HG03520 (cell line): ENCODE measurements around the gene SPIRE1.
A peak's percentile ranks its signal among the peaks of the same experiment; 100 is the strongest.

Source experiments
- ATAC-seq: cut with Tn5 transposase; IDR thresholded peaks from one replicate; pipeline ENCODE4 v1.9.1; 2021; ENCODE audit warnings: mild to moderate bottlenecking, moderate library complexity; ENCODE audit not compliant: unreplicated experiment

The SPIRE1 gene

DNA sequence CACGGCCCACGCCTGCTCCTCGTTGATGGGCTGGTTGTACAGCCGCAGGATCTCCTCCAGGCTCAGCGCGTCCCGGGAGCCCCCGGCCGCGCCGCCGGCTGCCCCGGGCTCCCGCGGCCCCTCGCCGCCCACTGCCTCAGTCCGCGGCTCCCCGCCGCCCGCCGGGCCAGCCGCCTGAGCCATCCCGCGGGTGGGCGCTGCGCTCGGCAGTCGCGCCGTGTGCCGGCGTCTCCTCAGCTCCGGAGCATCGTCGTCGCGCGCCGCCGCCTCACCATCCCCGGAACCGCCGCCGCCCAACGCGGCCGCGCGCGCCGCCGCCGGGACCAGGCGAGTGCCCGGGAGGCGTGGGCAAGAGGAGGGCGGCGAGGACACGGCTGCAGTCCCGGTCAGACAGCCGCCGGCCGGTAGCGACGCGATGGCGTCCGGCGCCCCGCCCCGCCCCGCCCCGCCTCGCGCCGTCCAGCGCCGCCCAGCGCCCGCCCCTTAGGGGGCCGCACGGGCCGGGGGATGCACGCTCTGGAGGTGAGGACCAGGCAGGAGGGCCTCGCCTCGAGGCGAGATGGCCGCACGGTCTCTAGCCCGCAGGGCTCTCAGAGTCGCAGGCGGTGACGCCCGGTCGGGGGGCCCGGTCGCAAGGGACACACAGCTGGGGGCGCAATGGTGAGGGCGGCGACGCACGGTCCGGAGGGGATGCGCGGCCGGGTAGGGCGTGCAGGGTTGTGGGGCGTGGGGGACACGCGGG lies at the start of gene SPIRE1:
Gene SPIRE1, minus strand, starts transcription at position 424 of the 742 bp plus-strand sequence. Its CDS starts 241 bp downstream, at position 183.
- peak; percentile 55 for ATAC-seq

GRCh38 chr18:12703664-12704063 lies 45.8 kb upstream of the SPIRE1 start:
- ATAC-seq = no peak

DNA sequence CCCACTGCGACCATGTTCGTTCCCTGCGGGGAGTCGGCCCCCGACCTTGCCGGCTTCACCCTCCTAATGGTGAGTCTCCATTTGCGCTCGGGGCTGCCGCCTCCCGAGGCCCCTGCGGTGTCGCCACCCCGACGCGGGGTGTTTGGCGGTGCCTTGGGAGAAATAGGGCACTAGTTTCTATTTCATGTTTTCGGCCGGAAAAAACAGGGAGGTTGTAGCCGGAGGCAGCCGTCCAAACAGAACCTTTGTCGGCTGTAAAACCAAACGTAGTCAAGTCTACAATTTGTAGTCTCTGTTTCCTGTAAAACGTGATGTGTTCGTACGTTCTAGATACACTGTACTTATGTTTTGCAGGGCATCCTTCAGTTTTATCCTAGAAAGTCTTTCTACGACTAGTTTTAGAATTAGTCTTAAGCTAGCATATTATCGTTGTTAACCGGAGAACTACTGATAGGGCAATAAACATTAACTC lies 45.2 kb upstream of the SPIRE1 start:
- no peak for ATAC-seq

GRCh38 chr18:12702221-12703095 lies 44.6 kb upstream of the SPIRE1 start, which contains the start of the genes CEP76 and PSMG2:
Gene CEP76 (minus strand): TSS chr18:12702723. CDS start chr18:12702548, 175 bp downstream.
Gene PSMG2 (plus strand): TSS chr18:12703042. CDS start chr18:12703108, 66 bp downstream.
- ATAC-seq = peak; percentile 67

DNA sequence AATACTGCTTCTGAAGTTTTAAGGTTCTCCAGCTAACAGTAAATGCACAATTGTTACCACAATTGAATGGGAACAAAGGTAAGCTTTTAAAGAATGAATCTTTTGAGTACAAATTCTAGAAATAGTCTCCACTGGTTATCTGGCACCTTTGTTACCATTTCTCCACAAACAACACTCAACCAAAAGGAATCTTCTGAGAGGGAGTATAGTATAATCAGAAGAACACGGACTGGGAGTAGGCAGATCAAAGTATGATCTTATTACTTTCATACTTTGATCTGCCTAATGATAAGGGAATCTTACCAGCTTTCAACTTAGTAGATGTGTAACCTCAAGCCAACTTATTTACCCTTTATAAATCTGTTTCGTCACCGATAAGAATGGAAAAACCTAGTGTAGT lies 43.3 kb upstream of the SPIRE1 start:
- no peak for ATAC-seq

DNA sequence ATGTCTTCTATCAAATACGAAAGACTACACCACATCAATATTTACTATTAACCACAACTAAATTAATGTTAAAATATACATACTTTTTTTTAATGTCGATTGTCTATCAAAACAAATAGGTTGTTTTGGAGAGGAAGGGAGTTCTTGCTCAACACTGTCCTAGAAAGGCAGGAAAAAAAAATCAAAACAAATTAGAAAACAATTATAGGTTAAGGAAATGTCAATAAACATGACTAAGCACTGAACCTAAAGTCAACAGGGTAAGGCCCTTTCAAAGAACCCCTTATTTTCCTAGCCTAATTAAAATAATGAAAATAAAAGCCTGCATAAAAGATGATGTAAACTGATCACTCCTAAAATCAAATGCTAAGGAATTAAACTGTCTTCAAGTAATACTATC lies 41.8 kb upstream of the SPIRE1 start:
- ATAC-seq = no peak

- no peak for ATAC-seq
These were observed 36.1 kb upstream of the SPIRE1 start for GRCh38 chr18:12694032-12694431.

- ATAC-seq = no peak
These were observed 34.3 kb upstream of the SPIRE1 start for GRCh38 chr18:12692206-12692605.

DNA sequence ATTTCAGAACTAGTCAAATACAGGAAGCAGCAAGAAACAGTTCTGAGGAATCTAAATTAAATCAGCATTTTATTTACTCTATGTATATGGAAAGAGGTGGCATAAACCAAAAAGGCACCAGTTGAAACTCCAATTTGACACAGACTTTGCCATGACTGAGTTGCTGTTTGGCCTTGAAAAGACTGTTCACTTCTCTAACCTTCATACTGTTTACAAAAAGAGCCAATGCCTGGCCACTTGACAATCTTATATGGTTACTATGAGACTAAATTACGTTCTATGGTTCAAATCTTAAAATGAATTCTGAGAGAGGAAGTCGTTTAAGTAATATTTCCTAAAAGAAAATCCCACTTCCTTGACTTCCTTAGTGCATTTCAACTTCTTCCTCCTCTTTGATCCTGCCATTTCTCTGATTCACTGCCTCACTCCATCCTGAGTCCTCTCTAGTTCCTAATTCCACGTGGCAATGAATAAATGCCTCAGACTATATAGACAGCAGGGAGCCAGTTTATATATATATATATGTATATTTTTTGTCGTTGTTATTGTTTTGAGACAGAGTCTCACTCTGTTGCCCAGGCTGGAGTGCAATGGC lies 31.4 kb upstream of the SPIRE1 start:
- ATAC-seq = no peak

GRCh38 chr18:12686100-12686499 lies 28.2 kb upstream of the SPIRE1 start:
- no peak for ATAC-seq

DNA sequence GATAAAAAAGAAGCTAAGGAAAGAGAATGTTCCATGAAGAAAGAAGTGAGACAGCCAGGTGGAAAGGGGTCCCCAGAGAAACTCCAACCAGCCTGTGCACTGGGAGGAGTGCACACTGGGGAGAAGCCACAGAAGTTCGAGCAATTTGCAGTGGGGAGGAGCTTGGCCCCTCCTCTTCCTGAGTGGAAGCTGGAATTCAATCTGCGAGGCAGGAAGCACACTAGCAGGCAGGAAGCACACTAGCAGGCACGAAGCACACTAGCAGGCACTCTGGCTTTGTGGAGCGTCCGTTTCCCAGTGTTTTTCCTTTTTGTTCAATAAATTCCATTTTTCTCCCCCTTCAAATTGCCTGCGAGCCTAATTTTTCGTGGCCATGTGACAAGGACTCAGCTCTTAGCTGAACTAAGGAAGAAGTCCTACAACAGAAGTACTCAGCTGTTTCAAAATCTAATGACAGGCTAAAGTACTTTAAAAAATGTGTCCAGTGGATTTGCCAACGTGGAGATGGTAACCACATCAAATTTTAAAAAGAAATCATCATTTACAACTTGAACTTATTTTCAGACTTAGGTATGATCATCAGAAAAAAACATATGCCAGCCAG lies 21.4 kb upstream of the SPIRE1 start:
- no peak for ATAC-seq

DNA sequence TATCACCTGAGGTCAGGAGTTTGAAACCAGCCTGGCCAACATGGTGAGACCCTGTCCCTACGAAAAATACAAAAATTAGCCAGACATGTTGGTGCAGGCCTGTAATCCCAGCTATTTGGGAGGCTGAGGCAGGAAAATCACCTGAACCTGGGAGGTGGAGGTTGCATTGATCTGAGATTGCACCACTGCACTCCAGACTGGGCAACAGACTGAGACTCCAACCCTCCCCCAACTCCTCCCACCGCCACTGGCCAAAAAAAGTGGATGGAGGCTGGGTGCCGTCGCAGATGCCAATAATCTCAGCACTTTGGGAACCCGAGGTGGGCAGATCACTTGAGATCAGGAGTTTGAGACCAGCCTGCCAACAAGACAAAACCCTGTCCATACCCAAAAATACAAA lies 10.1 kb upstream of the SPIRE1 start:
- ATAC-seq = no peak

DNA sequence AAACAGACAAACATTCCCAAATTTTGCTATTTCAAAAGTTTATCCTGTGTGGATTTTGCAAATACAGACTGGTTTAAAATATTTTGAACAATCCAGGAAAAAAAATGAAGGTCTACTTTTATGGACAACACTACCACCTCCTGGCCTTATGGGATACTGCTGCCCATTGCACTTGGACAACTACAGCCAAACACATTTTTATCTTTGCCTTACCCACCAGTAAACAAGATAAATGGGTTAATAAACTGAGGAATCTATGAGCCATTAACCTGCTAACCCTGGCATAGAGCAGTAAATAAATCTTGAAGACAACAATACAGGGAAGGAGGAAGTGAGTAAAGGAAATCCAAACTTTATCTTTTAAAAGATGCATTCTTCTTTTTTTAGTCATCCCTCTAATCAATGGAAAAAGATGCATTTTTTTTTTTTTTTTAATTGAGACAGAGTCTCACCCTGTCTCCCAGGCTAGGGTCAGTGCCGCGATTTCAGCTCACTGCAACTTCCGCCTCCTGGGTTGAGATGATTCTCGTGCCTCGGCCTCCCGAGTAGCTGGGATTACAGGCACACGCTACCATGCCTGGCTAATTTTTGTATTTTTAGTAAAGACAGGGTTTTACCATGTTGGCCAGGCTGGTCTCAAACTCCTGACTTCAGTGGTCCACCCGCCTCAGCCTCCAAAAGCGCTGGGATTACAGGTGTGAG lies 2.1 kb upstream of the SPIRE1 start:
- no peak for ATAC-seq

DNA sequence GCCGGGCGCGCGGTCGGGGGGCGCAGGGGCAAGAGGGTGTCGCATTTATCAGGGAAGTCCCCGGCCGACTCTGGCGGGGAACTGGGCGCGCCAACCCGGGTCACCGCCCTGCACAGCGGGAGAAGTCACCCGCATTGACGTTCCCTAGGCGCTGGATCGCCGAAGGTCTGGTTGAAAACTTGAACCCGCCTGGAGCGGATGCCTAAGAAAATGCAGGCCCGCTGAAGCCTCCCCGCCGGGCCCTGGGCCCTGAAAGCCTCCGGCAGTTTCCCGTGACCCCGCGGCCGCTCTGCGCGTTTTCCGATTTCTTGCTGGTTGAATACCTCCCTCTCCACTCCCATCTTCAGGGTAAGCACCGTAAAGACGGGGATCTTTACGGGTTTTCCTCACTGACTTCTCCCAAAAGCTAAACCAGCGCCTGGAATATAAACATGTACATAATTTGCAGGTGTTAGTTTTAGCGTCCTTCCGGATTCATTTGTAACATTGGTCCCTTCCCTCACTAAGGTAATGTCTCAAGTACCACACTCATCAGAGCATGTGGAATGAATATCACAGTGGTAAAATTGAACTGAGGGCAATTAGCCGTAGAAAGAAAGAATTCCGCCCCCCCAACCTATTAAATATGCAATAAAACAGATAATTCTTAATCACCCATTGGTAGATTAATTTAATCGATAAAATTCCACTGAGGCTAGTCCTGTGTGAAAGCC lies 675 bp upstream of the SPIRE1 start:
- ATAC-seq = peak; percentile 19

DNA sequence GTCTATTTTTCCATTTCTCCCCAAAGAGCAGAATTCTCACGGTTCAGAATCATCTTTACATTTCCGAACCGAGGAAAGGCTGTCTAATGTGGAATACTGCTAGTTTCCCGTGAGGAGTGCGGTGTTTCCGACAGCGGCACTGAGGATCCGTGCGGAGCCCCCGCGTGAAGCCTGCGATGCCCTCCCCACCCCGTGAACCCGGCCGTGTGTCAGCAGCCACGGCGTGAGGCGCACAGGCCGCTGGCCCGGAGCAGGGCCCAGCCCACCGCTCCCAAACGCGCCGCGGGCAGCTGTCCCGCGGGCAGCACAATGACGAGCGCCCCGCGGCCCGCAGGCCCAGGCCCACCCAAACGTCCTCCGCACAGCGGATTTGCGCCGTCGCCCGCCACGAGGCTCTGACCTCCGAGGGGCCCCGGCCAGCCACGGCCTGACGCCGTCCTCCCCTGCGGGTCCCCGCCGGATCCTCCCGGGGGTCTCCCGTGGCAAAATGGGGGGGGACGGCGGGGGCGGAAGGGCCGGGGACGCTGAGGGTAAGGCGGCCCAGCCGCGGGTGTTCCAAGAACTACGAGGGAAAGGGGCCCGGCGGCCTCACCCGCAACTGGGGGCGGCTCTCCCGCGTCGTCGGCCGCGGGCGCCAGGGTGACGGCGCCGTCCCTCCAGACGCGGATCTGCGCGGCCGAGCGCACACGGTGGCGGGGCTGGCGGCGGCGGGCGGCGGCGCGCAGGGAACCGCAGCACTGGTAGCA lies 796 bp downstream of the SPIRE1 start:
- peak; percentile 37 for ATAC-seq

DNA sequence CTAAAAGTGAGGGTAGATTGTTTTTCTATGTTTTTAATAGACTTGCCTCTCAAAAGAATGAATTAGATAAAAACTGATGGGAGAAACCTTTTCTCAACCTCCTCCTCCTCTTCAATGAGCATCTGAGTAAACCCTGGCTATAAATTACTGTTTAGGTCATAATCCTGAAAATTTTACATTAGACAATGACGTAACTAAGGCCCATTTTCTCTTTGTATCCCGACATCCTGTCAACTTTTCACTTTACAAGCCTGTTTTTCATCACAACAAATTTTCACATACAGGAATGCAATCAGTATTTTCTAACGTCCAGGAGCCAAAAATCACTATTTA lies 1.3 kb downstream of the SPIRE1 start:
- ATAC-seq = no peak

GRCh38 chr18:12654971-12655370 lies 2.9 kb downstream of the SPIRE1 start:
- no peak for ATAC-seq

DNA sequence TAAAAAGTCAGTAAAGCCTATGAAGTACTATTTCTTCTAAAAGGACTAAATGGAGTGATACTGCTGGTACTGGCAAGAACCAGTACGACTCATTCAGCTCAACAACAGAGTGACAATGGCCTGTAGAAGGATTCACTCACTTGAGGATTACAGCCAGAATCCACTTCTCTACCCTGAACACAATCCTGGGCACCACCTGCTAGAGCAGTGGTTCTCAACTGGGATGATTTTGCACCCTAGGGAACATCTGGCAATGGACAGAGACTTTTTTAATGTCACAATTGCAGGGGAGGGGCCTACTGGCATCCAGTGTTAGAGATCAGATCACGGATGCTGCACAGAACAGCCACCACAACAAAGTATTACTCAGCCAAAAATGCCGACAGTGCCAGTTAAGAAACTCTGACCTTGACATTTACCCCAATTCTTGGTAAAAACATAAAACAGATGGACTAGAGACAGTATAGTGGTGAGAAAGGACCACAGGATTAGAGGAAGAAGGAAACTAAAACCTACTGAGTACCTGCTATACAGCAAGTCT lies 5.0 kb downstream of the SPIRE1 start:
- no peak for ATAC-seq

- no peak for ATAC-seq
These were observed 6.3 kb downstream of the SPIRE1 start for GRCh38 chr18:12651651-12652050.
